CD4-positive, alpha-beta T cell treated with Interleukin-17A for 1 hour (primary cell): Measurements from ENCODE around the gene TMEM187.
A peak's percentile ranks its signal among the peaks of the same experiment; 100 is the strongest.
"Not testable (repeated sequence)": the region's sequence is repeated elsewhere in the genome, so short reads cannot be mapped to it uniquely, and the experiment has no call there.

ENCODE experiments used
- DNase-seq: peaks from one replicate; pipeline ENCODE4 v3.0.0-alpha.2; 2020

TMEM187 gene

DNA sequence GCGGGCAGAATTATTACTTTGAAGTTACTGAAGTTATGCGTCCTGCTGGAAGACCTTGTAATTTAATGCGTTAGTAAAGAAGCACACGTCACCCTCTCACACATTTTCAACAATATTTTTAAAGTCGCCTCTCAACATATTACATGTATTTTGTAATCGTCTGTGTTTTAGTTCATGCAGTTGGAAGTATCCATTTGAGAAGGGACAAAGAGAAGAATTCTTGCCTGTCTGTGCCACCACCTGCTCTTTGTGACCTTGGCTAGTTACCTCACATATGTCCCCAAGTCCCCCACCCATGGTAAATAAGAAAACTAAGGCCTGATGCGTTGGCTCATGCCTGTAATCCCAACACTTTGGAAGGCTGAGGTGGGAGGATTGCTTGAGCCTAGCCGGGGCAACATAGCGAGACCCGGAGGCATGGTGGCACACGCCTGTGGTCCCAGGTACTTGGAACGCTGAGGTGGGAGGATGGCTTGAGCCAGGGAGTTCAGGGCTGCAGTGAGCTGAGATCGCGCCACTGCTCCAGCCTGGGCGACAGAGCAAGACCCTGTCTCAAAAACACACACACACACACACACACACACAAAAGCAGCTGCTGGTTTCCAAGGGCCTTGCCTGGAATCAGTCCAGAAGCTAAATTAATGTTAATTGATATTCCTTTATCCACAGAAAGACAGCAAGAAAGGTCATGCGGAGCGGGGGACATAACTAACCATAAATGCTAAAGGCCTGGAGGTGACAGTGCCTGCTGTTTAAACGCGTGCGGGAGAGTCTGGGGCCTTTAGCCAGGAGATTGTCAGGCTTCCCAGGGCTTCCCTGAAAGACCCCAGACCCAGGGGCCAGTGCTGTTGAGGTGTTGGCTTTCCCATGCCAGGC is 811 bp downstream of the TMEM187 start:
- DNase-seq = no peak

DNA sequence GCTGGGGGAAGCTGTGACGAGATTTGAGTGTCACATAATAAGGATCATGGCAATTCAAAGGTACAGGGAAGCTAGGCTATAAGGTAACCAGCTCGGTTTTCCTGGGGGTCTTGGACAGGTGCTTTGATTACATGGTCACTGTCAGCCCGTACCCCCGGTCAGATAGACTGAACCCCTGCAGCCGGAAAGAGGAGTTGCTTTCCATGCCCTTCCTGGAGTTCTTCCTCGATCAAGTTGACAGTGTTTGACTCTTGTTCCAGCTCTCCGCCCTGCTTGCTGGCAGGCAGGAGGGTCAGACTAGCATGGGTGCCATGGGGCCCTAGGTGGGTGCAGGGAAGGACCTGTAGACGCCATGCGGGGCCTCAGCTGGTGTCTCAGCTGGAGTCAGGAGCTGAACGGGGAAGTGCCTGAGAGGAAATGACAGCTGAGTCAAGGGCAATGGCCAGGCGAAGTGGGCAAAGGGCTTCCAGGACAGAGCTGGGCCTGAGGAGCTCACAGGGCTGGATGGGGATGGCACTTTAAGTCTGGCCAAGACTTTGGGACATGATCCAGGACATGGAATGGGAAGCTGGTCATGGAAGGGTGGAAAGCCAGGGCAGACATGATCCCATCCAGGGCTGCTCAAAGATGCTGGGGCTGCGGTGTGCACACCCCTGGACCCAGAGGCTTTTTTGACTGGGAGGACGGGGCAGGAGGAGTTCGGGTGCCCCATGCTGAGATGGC is 1.6 kb downstream of the TMEM187 start:
- no peak for DNase-seq

GRCh38 chrX:153974726-153975286 is 2.3 kb downstream of the TMEM187 start:
- DNase-seq = no peak

DNA sequence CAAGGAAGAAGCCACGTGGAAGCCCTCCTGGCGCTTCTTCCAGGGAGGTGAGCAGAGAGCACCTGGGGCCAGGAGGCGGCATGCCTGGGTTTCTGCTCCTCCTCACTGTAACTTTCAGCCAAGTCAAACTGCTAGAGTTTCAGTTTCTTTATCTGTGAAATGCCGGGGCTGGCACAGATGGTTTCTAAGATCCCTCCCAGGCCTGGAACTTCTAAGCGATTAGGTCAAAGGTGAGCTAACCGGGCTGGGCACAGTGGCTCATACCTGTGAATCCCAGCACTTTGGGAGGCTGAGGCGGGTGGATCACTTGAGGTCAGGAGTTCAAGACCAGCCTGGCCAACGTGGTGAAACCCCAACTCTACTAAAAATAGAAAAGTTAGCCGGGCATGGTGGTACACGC is 7.8 kb downstream of the TMEM187 start:
- DNase-seq = peak; percentile 49

- DNase-seq = no peak
Measured at GRCh38 chrX:153981231-153981630, 8.7 kb downstream of the TMEM187 start.

DNA sequence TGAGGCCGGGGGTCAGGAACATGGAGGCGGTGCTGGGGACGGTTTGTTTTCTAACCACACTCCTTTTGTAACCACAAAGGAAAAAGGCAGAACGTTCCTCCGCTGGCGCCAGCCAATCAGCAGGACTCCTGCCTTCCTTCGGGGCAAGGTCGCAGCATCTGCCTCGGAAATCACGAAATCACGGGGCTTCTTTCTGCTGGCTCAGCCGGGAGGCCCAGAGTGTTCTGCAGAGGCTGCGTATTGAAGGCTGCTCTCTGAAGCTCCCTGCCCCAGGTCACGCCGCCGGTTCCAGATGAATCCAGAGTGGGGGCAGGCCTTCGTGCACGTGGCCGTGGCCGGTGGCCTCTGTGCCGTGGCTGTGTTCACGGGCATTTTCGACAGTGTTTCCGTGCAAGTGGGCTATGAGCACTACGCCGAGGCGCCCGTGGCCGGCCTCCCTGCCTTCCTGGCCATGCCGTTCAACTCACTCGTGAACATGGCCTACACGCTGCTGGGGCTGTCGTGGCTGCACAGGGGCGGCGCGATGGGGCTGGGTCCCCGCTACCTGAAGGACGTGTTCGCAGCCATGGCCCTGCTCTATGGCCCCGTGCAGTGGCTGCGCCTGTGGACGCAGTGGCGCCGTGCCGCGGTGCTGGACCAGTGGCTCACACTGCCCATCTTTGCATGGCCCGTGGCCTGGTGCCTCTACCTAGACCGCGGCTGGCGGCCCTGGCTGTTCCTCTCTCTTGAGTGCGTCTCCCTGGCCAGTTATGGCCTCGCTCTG is 9.4 kb downstream of the TMEM187 start:
- peak; percentile 78 for DNase-seq

DNA sequence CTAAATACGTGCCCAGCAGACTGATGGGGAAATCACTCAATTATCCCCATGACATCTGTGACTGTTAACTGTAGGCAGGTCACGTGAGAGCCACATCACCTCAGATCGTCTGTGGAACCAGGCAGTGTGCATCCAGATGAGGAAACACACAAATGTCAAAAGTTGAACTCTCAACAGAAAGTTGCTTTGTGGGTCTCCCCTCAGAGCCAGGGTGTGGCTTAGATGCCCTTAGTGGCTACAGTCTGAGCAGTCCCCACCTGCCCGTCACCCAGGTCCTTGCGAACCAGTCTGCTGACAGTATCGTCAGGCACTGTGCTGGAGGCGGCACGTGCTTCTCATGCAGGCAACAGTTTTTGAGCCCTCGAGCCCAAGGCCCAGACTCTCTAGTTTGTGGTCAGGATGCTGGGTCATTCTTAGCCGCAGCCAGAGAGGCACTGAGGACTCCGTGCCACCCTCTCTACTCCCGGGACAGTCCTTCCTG is 10.8 kb downstream of the TMEM187 start:
- DNase-seq = no peak

DNA sequence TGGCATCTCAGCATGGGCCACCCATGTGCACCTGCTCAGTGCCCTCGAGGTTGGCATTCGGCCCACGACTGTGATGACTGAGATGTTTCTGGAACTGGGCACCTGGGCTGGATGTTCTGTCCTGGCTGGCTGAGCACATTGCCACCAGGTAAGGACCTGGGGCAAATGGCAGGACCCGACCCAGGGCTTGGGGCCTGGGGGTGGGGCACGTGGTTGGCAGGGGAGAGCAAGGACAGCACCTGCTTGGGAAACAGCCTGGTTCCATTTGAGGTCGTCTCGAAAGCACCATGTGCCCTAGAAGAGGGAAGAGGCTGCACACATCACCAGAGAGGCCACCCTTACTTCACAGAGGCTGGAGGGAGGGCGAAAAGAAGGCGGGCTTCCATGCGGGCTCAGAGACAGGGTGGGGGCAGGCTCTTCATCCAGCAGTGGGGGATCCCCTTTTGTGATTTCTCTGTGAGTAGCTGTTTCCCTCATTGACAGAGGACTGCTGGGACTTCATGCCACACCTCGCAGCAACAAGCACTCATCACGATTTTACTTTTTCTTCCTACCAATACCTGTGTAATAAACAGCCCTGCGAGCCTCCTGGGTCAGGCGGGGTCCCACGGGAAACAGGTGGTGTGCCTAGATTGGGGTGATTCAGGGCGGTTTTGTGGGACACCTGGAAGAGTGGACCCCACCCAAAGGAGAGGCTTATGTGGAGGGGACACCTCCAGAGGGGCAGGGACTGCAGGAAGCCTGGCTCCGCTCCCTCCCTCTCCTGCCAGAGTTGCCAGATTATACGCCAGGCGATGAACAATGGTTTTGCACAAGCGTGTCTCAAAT is 12.0 kb downstream of the TMEM187 start:
- peak; percentile 64 for DNase-seq

GRCh38 chrX:153988493-153988892 is 15.9 kb downstream of the TMEM187 start:
- no peak for DNase-seq

DNA sequence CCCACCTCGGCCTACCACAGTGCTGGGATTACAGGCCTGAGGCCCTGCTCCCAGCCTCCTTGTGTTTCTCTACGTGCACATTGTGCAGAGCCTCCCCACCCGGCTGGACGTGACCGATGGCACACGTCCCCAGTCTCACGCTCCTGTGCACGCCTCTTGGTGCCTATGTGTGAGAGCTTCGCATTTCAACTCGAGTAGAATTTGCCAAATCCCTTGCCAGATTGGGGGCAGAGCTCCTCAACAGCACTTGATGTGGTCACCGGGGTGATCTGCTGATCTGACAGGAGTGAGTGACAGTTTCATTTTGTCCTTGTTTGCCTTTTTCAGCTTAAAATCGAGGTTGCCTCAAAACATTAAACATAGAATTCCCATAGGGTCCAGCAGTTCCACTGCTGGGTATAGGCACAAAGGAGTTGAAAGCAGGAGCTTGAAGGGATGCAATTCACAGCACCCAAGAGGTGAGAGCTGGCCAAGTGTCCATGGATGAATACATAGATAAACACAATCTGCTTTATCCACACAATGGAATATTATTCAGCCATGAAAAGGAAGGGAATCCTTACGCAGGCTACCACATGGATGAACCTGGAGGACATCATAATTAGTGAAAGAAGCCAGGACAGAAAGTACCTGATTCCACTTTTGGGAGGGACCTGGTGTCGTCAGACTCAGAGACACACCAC is 17.6 kb downstream of the TMEM187 start:
- no peak for DNase-seq

- DNase-seq = no peak
Measured at GRCh38 chrX:153991013-153991580, 18.5 kb downstream of the TMEM187 start.

DNA sequence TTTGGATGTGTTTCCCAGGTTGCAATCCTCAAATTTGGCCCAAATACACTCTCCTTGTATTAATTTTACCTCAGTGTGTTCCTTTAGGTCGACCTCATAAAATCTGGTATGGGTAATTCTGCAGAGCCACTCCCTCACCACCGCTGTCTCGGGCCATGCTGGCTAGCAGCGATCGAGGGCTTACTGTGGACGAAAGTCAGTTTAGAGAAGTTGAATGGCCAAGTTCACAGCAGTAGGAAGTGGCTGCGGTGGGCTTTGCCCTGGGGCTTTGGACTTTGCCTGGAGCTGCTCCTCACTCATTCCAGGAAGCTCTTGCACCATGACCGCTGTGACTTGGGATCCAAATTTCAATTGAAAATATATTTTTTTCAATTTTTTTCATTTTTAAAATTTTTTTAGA is 19.6 kb downstream of the TMEM187 start:
- DNase-seq = no peak

DNA sequence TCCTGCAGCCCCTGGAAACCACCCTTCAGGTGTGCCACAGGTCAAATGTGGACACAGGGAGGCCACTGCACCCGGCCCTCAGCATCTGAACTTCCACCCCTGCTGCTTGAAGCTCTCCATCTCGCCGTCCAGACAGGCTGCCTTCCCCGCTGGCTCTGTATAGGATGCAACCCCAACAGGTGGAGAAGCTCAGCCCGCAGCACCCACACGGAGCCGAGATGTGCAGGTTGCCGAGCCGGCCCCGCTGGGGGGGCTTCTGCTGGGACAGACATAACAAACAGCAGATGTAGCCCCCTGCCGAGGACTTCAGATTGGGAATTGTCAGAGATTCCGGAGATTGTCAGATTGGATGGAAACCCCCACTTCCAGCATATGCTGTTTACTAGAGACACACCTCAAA is 20.5 kb downstream of the TMEM187 start:
- DNase-seq = no peak

DNA sequence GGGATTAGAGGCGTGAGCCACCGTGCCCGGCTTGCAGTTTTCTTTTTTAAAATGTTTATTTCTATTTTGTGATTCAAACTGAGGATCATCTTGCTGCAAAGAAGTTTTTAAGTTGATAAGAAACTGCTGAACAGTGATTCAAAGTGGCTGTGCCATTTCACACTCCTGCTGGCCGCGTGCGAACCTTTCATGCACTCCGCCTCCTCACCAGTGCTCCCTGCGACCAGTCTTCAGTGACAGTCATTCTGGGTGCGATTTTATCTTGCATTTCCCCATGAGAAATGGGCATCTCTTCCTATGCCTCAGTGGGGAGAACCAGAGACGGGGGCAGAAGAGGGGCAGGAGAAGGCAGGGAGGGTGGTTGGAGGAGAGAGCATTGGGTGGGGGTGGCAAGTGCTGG is 21.4 kb downstream of the TMEM187 start:
- DNase-seq = no peak

DNA sequence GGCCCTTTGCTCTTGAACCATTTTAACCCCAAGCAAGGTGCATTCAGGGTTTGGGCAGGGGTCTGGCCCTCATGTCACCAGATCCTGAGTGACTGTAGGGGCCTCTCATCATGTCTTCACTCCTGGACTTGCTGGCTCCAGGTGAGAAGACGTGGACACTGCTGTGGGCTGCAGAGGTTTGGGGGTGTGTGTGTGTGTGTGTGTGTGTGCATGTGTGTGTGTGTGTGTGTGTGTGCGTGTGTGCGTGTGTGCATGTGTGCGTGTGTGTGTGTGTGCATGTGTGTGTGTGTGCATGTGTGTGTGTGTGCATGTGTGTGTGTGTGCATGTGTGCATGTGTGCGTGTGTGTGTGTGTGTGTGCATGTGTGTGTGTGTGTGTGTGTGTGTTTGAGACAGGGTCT is 21.8 kb downstream of the TMEM187 start:
- DNase-seq = not testable (repeated sequence)

DNA sequence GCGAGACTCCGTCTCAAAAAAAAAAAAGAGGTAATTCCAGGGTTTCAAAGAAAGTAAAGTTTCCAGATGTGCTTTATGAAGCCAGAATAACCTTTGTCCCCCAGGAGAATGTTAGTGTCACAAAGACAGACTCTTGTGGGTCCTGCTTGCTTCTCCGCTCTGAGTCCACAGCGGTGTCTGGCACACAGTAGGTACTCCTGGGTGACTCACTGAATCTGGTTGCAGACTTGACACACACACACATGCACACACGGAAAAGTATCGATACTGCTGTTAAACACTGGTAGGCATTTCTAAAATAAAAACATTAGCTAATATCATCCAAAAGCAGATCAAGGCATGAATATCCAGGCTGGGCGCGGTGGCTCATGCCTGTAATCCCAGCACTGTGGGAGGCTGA is 22.9 kb downstream of the TMEM187 start:
- no peak for DNase-seq

GRCh38 chrX:153999359-154000037 is 26.9 kb downstream of the TMEM187 start:
- DNase-seq = no peak

GRCh38 chrX:154000051-154000450 is 27.5 kb downstream of the TMEM187 start:
- no peak for DNase-seq

DNA sequence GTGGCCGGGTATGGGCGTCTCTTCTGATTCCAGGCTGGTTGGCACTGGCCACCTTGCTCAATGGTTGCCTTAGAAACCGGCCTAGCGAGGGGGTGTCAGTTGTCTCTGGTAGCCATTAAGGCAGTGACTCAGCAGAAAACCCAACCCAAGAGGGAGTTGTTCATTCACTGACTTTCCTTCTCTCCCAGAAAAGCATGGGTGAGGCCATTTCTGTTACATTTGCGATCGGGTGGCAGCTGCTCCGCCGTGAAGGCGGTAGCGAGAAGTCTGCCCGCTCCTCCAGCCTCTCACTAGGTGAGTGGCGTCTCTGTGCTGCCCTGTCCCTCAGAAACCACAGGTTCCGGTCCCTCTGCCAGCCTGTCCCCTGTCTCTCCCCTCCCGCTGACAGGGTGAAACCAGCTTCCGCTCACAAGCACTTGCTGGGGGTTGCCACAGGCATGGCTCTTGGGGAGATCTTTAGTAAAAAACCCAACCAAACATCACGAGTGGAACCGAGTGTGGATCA is 29.7 kb downstream of the TMEM187 start:
- peak; percentile 73 for DNase-seq

- no peak for DNase-seq
Measured at GRCh38 chrX:154004315-154004714, 31.8 kb downstream of the TMEM187 start.
